Measurements from ENCODE around the gene SEL1L3.

The SEL1L3 gene

DNA sequence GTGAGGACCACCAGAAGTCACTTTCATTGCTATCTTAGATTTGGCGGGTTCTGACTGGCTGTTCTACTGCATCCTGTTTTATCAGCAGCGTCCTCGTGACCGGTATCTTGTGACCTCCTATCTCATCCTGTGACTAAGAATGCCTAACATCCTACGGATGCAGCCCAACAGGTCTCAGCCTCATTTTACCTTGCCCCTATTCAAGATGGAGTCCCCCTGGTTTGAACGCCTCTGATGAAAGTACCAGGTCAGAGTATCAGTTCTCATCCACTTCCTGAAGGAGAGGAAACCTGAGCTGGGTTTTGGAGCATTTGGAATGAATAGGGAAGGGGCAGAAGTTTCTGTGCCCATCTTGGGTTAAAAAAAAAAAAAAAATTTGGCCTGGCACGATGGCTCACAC lies 136.9 kb downstream of the SEL1L3 start:
- H2AFZ ChIP-seq (ENCODE audit: low read depth, low read length) = no peak overlapping the region
- H3K4me3 ChIP-seq (ENCODE audit: low read length) = no peak overlapping the region
- H3K4me1 ChIP-seq (ENCODE audit: low read length) = no peaks in the 10 kb centered on the region
- no peak overlapping the region for H3K9ac ChIP-seq (ENCODE audit: low read length)
- no peaks in the 10 kb centered on the region for H3K27me3 ChIP-seq (ENCODE audit: low read depth, low read length)
- TF ChIP-seq EZH2phosphoT487 (IDR thresholded peaks at IDR 0.05; ENCODE audit: low read depth) (no peak), CTCF (IDR thresholded peaks at IDR 0.05; ENCODE audit: low read depth, low read length) (no peak)
- H3K36me3 ChIP-seq (replicated peaks; ENCODE audit: low read depth, low read length) = no peaks in the 10 kb centered on the region
- no peak overlapping the region for H3K4me2 ChIP-seq (ENCODE audit: low read length)
- H4K20me1 ChIP-seq (ENCODE audit: insufficient read depth, low read length) = no peaks in the 10 kb centered on the region
- no peaks in the 10 kb centered on the region for H3K79me2 ChIP-seq (ENCODE audit: low read length)
- no peak overlapping the region for H3K27ac ChIP-seq (ENCODE audit: low read length)
- no peaks in the 10 kb centered on the region for H3K9me3 ChIP-seq (ENCODE audit: insufficient read depth, low read length)

DNA sequence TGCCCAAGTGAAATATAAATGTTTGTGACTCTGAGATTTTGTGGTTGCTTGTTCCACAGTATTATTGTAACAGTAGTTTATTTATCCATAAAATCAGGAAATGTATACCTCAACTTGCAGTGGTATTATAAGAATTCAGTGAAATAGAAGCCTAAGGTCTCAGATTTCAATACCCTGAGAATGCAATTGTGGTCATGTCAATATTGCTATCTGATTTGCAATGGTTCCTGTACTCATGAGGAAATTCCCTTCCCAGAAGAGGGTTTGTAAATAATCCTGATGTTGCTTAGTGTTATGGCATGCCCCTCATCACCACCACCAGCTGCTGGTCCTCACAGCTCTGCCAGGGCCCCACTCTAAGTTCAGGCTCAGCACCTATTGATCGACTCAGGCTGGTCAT lies 139.4 kb downstream of the SEL1L3 start:
- H2AFZ ChIP-seq (ENCODE audit: low read depth, low read length) = no peak overlapping the region
- no peaks in the 10 kb centered on the region for H3K79me2 ChIP-seq (ENCODE audit: low read length)
- TF ChIP-seq EZH2phosphoT487 (IDR thresholded peaks at IDR 0.05; ENCODE audit: low read depth) = no peak
- H3K27ac ChIP-seq (ENCODE audit: low read length) = no peak overlapping the region
- no peaks in the 10 kb centered on the region for H3K9me3 ChIP-seq (ENCODE audit: insufficient read depth, low read length)
- H3K36me3 ChIP-seq (replicated peaks; ENCODE audit: low read depth, low read length) = no peaks in the 10 kb centered on the region
- no peaks in the 10 kb centered on the region for H4K20me1 ChIP-seq (ENCODE audit: insufficient read depth, low read length)
- no peaks in the 10 kb centered on the region for H3K4me1 ChIP-seq (ENCODE audit: low read length)
- no peaks in the 10 kb centered on the region for H3K27me3 ChIP-seq (ENCODE audit: low read depth, low read length)
- no peak overlapping the region for H3K4me2 ChIP-seq (ENCODE audit: low read length)
- H3K4me3 ChIP-seq (ENCODE audit: low read length) = no peak overlapping the region
- H3K9ac ChIP-seq (ENCODE audit: low read length) = no peak overlapping the region

DNA sequence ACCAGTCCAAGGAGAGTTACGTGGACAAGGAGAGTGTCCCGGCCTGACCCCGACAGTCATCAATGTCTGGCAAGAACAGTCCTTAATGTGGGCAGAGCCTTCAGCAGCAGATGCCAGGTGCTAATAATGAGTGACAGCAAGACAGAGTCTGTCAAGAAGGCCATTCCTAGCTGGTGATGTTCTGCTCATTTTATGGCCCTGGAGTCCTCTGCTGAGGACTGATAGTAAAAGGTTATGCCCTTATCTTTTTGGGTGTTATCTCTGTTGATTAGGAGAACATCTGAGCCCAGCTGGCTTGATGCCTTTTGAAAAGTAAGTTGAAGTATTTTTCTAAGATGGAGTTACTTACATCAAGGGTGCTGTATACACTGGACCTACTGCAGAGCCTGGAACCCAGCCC lies 139.8 kb downstream of the SEL1L3 start:
- Histone ChIP-seq H3K9me3 (ENCODE audit: insufficient read depth, low read length) (no peaks in the 10 kb centered on the region), H3K9ac (ENCODE audit: low read length) (no peak overlapping the region), H4K20me1 (ENCODE audit: insufficient read depth, low read length) (no peaks in the 10 kb centered on the region), H3K27me3 (ENCODE audit: low read depth, low read length) (no peaks in the 10 kb centered on the region), H3K4me2 (ENCODE audit: low read length) (no peak overlapping the region), H3K4me3 (ENCODE audit: low read length) (no peak overlapping the region), H3K36me3 (replicated peaks; ENCODE audit: low read depth, low read length) (no peaks in the 10 kb centered on the region), H3K79me2 (ENCODE audit: low read length) (no peaks in the 10 kb centered on the region), H3K4me1 (ENCODE audit: low read length) (no peaks in the 10 kb centered on the region), H2AFZ (ENCODE audit: low read depth, low read length) (no peak overlapping the region), H3K27ac (ENCODE audit: low read length) (no peak overlapping the region)
- TF ChIP-seq CTCF (IDR thresholded peaks at IDR 0.05; ENCODE audit: low read depth, low read length) (no peak), EZH2phosphoT487 (IDR thresholded peaks at IDR 0.05; ENCODE audit: low read depth) (no peak)

- Histone ChIP-seq H3K4me2 (ENCODE audit: low read length) (no peak overlapping the region), H2AFZ (ENCODE audit: low read depth, low read length) (no peak overlapping the region), H3K9ac (ENCODE audit: low read length) (no peak overlapping the region), H3K36me3 (replicated peaks; ENCODE audit: low read depth, low read length) (no peaks in the 10 kb centered on the region), H3K9me3 (ENCODE audit: insufficient read depth, low read length) (no peaks in the 10 kb centered on the region), H3K27ac (ENCODE audit: low read length) (no peak overlapping the region), H3K4me1 (ENCODE audit: low read length) (no peaks in the 10 kb centered on the region), H3K27me3 (ENCODE audit: low read depth, low read length) (no peaks in the 10 kb centered on the region), H3K4me3 (ENCODE audit: low read length) (no peak overlapping the region), H4K20me1 (ENCODE audit: insufficient read depth, low read length) (no peaks in the 10 kb centered on the region), H3K79me2 (ENCODE audit: low read length) (no peaks in the 10 kb centered on the region)
- TF ChIP-seq EZH2phosphoT487 (IDR thresholded peaks at IDR 0.05; ENCODE audit: low read depth) (no peak), CTCF (IDR thresholded peaks at IDR 0.05; ENCODE audit: low read depth, low read length) (no peak)
Observed at GRCh38 chr4:25713812-25714211, 149.0 kb downstream of the SEL1L3 start.

DNA sequence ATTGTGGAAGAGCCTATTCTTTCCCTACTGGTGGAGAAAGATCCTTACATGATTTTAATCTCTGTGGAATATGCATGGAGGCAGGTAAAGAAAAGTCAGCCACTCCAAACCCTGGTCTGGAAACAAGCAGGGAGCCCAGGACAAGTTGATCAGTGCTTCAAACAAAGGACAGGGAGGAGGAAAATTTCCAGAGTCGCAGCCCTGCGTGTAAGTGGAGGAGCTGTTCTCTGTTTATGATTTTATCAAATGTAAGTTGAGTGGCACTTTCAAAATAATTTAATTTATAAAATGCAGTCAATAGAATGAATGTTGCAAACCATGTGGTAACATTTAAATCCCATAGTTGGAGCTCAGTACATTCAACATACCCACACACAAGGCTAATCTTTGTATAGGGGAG lies 150.2 kb downstream of the SEL1L3 start:
- H3K4me3 ChIP-seq (ENCODE audit: low read length) = no peak overlapping the region
- H3K9me3 ChIP-seq (ENCODE audit: insufficient read depth, low read length) = no peaks in the 10 kb centered on the region
- no peaks in the 10 kb centered on the region for H3K4me1 ChIP-seq (ENCODE audit: low read length)
- H3K79me2 ChIP-seq (ENCODE audit: low read length) = no peaks in the 10 kb centered on the region
- TF ChIP-seq CTCF (IDR thresholded peaks at IDR 0.05; ENCODE audit: low read depth, low read length) = no peak
- TF ChIP-seq EZH2phosphoT487 (IDR thresholded peaks at IDR 0.05; ENCODE audit: low read depth) = no peak
- no peaks in the 10 kb centered on the region for H3K27me3 ChIP-seq (ENCODE audit: low read depth, low read length)
- H3K9ac ChIP-seq (ENCODE audit: low read length) = no peak overlapping the region
- H4K20me1 ChIP-seq (ENCODE audit: insufficient read depth, low read length) = no peaks in the 10 kb centered on the region
- no peak overlapping the region for H3K27ac ChIP-seq (ENCODE audit: low read length)
- H3K4me2 ChIP-seq (ENCODE audit: low read length) = no peak overlapping the region
- H3K36me3 ChIP-seq (replicated peaks; ENCODE audit: low read depth, low read length) = no peaks in the 10 kb centered on the region
- H2AFZ ChIP-seq (ENCODE audit: low read depth, low read length) = no peak overlapping the region
